HEK293 (cell line): Measurements from ENCODE around the gene LRRC15.

Experiments
- CTCF ChIP-seq: fragments of 450-650 bp; formaldehyde crosslinking; IDR thresholded peaks from 2 replicates; pipeline ENCODE4 v1.5.1; 2016; ENCODE audit warnings: missing biosample characterization, missing genetic modification characterization
- KLF10 ChIP-seq: fragments of 450-650 bp; IDR thresholded peaks from 2 replicates; pipeline ENCODE4 v1.5.1; 2018; ENCODE audit warnings: missing biosample characterization, mild to moderate bottlenecking, missing genetic modification characterization
- MEIS1 ChIP-seq: sonication (generic); formaldehyde crosslinking; IDR thresholded peaks from 2 replicates; pipeline ENCODE4 v1.8.1; 2022; ENCODE audit warnings: missing genetic modification reagents, mild to moderate bottlenecking, borderline replicate concordance
- SETDB1 ChIP-seq: IDR thresholded peaks from one replicate; pipeline ENCODE4 v1.6.1; 2017; ENCODE audit warnings: mild to moderate bottlenecking, low read length, moderate library complexity, mixed read lengths; ENCODE audit not compliant: insufficient read length
- TCF7L2 ChIP-seq: IDR thresholded peaks from 2 replicates; pipeline ENCODE4 v1.6.1; 2011; ENCODE audit warnings: low read depth, mild to moderate bottlenecking, inconsistent platforms, low read length, moderate library complexity, borderline replicate concordance
- ZNF155 ChIP-seq: fragments of 450-650 bp; formaldehyde crosslinking; IDR thresholded peaks from 2 replicates; pipeline ENCODE4 v1.5.1; 2016; ENCODE audit warnings: missing biosample characterization, missing genetic modification characterization
- ZNF311 ChIP-seq: fragments of 450-650 bp; formaldehyde crosslinking; IDR thresholded peaks from 2 replicates; pipeline ENCODE4 v1.5.1; 2017; ENCODE audit warnings: missing biosample characterization, missing genetic modification characterization, borderline replicate concordance
- ZNF354C ChIP-seq: fragments of 450-650 bp; formaldehyde crosslinking; IDR thresholded peaks from 2 replicates; pipeline ENCODE4 v1.5.1; 2016; ENCODE audit warnings: missing biosample characterization, missing genetic modification characterization, low read depth, borderline replicate concordance
- ZNF776 ChIP-seq: fragments of 450-650 bp; formaldehyde crosslinking; IDR thresholded peaks from 2 replicates; pipeline ENCODE4 v1.5.0; 2017; ENCODE audit warnings: missing biosample characterization, missing genetic modification characterization, borderline replicate concordance

GRCh38 chr3:194351952-194352536, 17.5 kb downstream of the LRRC15 start:
- TF ChIP-seq CTCF (tag by site-specific recombination) (no peak), MEIS1 (no peak), TCF7L2 (no peak), KLF10 (no peak), SETDB1 (no peak), ZNF311 (tag by site-specific recombination) (no peak), ZNF155 (tag by site-specific recombination) (no peak), ZNF776 (tag by site-specific recombination) (no peak), ZNF354C (no peak)
